ENCODE measurements around the gene EBF3. TPM values are rescaled to one million over a fixed set of nuclear protein-coding genes. Genes with fewer than 3 reads are reported as not detected.

Gene EBF3
- total RNA-seq, 5 donors from 2014 or later (not counting 1 experiment from before 2014, with no cell fraction given): not detected

- ChIA-PET CTCF (no interaction called here), POLR2A (no interaction called here)
- peaks cover 0 to 4% of the 10 kb centered on the region in 2 donors for H3K27me3 Mint-ChIP-seq
- WGBS (ENCODE audit: insufficient coverage): 76% methylated on average over 17 of the region's 17 CpGs
- H3K4me3 ChIP-seq (ENCODE audit: control insufficient read depth in 1 of 2, extremely low read depth in 1 of 2, low read length in 1 of 2): no peak overlapping the region
- peaks cover 5% of the 10 kb centered on the region for H3K36me3 Mint-ChIP-seq
- no peaks in the 10 kb centered on the region for H3K36me3 ChIP-seq (ENCODE audit: control insufficient read depth in 2 of 2, extremely low read depth in 1 of 2, insufficient read depth in 1 of 2, low read length in 1 of 2)
- H3K4me1 ChIP-seq (ENCODE audit: control insufficient read depth in 1 of 2, extremely low read depth in 1 of 2, insufficient read depth in 2 of 2, low read length in 2 of 2): no peaks in the 10 kb centered on the region
- DNase-seq: no peak
- H3K9me3 Mint-ChIP-seq: peaks cover 0 to 16% (median 12%) of the 10 kb centered on the region in 3 donors
- no peak overlapping the region for H3K4me3 Mint-ChIP-seq
- H3K27ac Mint-ChIP-seq: no peak overlapping the region
- H3K27ac ChIP-seq (ENCODE audit: low read length): no peak overlapping the region
- H3K4me1 Mint-ChIP-seq: no peaks in the 10 kb centered on the region
- peaks cover 0 to 11% of the 10 kb centered on the region in 2 experiments for H3K27me3 ChIP-seq (replicated peaks in 1 of 2; ENCODE audit: control insufficient read depth in 2 of 2, extremely low read depth in 1 of 2, insufficient read depth in 2 of 2, low read length in 1 of 2)
- no peaks in the 10 kb centered on the region for H3K9me3 ChIP-seq
- ATAC-seq (replicated peaks in 1 of 4): peak in 1 of 4 experiments; percentile 17
Measured at GRCh38 chr10:129815898-129816655, 148.0 kb downstream of the EBF3 start.

- CTCF ChIA-PET: no interaction called here
- DNase-seq: no peak
- Mint-ChIP-seq H3K27me3 (peaks cover 0 to 4% of the 10 kb centered on the region in 2 donors), H3K4me3 (no peak overlapping the region), H3K9me3 (peaks cover 0 to 16% (median 12%) of the 10 kb centered on the region in 3 donors), H3K27ac (no peak overlapping the region), H3K36me3 (peaks cover 5% of the 10 kb centered on the region), H3K4me1 (no peaks in the 10 kb centered on the region)
- WGBS (ENCODE audit: insufficient coverage): 35% methylated on average over 8 of the region's 12 CpGs
- ATAC-seq (replicated peaks in 1 of 4): no peak
- POLR2A ChIA-PET: no interaction called here
- H3K4me1 ChIP-seq (ENCODE audit: control insufficient read depth in 1 of 2, extremely low read depth in 1 of 2, insufficient read depth in 2 of 2, low read length in 2 of 2): no peaks in the 10 kb centered on the region
- H3K9me3 ChIP-seq: no peaks in the 10 kb centered on the region
- H3K36me3 ChIP-seq (ENCODE audit: control insufficient read depth in 2 of 2, extremely low read depth in 1 of 2, insufficient read depth in 1 of 2, low read length in 1 of 2): no peaks in the 10 kb centered on the region
- H3K27me3 ChIP-seq (replicated peaks in 1 of 2; ENCODE audit: control insufficient read depth in 2 of 2, extremely low read depth in 1 of 2, insufficient read depth in 2 of 2, low read length in 1 of 2): peaks cover 0 to 11% of the 10 kb centered on the region in 2 experiments
- H3K27ac ChIP-seq (ENCODE audit: low read length): no peak overlapping the region
- no peak overlapping the region for H3K4me3 ChIP-seq (ENCODE audit: control insufficient read depth in 1 of 2, extremely low read depth in 1 of 2, low read length in 1 of 2)
Measured at GRCh38 chr10:129814681-129815646, 149.1 kb downstream of the EBF3 start.

- DNase-seq (no peak), ATAC-seq (replicated peaks in 1 of 4) (no peak)
- ChIA-PET CTCF (no interaction called here), POLR2A (no interaction called here)
- Mint-ChIP-seq H3K27ac (no peak overlapping the region), H3K9me3 (peaks cover 0 to 2% (median 0%) of the 10 kb centered on the region in 3 donors), H3K4me3 (no peak overlapping the region), H3K27me3 (peaks cover 0 to 4% of the 10 kb centered on the region in 2 donors), H3K4me1 (no peaks in the 10 kb centered on the region), H3K36me3 (no peaks in the 10 kb centered on the region)
- no peak overlapping the region for H3K4me3 ChIP-seq (ENCODE audit: control insufficient read depth in 1 of 2, extremely low read depth in 1 of 2, low read length in 1 of 2)
- no peaks in the 10 kb centered on the region for H3K9me3 ChIP-seq
- H3K27me3 ChIP-seq (replicated peaks in 1 of 2; ENCODE audit: control insufficient read depth in 2 of 2, extremely low read depth in 1 of 2, insufficient read depth in 2 of 2, low read length in 1 of 2): peaks cover 0 to 11% of the 10 kb centered on the region in 2 experiments
- H3K4me1 ChIP-seq (ENCODE audit: control insufficient read depth in 1 of 2, extremely low read depth in 1 of 2, insufficient read depth in 2 of 2, low read length in 2 of 2): no peaks in the 10 kb centered on the region
- no peak overlapping the region for H3K27ac ChIP-seq (ENCODE audit: low read length)
- 100% methylated on average over 2 of the region's 7 CpGs for WGBS (ENCODE audit: insufficient coverage)
- H3K36me3 ChIP-seq (ENCODE audit: control insufficient read depth in 2 of 2, extremely low read depth in 1 of 2, insufficient read depth in 1 of 2, low read length in 1 of 2): no peaks in the 10 kb centered on the region
Measured at GRCh38 chr10:129812398-129812797, 151.7 kb downstream of the EBF3 start.

GRCh38 chr10:129811208-129811607 lies 152.9 kb downstream of the EBF3 start:
- peaks cover 4 to 10% (median 5%) of the 10 kb centered on the region in 3 donors for H3K9me3 Mint-ChIP-seq
- Histone ChIP-seq H3K4me3 (ENCODE audit: control insufficient read depth in 1 of 2, extremely low read depth in 1 of 2, low read length in 1 of 2) (no peak overlapping the region), H3K9me3 (no peaks in the 10 kb centered on the region), H3K4me1 (ENCODE audit: control insufficient read depth in 1 of 2, extremely low read depth in 1 of 2, insufficient read depth in 2 of 2, low read length in 2 of 2) (no peaks in the 10 kb centered on the region), H3K27me3 (replicated peaks in 1 of 2; ENCODE audit: control insufficient read depth in 2 of 2, extremely low read depth in 1 of 2, insufficient read depth in 2 of 2, low read length in 1 of 2) (peaks cover 0 to 11% of the 10 kb centered on the region in 2 experiments), H3K27ac (ENCODE audit: low read length) (no peak overlapping the region), H3K36me3 (ENCODE audit: control insufficient read depth in 2 of 2, extremely low read depth in 1 of 2, insufficient read depth in 1 of 2, low read length in 1 of 2) (no peaks in the 10 kb centered on the region)
- no peak overlapping the region for H3K27ac Mint-ChIP-seq
- POLR2A ChIA-PET: no interaction called here
- CTCF ChIA-PET: no interaction called here
- no peak for ATAC-seq (replicated peaks in 1 of 4)
- 74% methylated on average over 7 of the region's 9 CpGs for WGBS (ENCODE audit: insufficient coverage)
- H3K4me3 Mint-ChIP-seq: no peak overlapping the region
- H3K36me3 Mint-ChIP-seq: no peaks in the 10 kb centered on the region
- no peak for DNase-seq
- no peaks in the 10 kb centered on the region for H3K4me1 Mint-ChIP-seq
- H3K27me3 Mint-ChIP-seq: peaks cover 0 to 4% of the 10 kb centered on the region in 2 donors

- no peak for ATAC-seq (replicated peaks in 1 of 4)
- H3K9me3 ChIP-seq: no peaks in the 10 kb centered on the region
- Mint-ChIP-seq H3K27ac (no peak overlapping the region), H3K9me3 (peaks cover 5 to 15% (median 6%) of the 10 kb centered on the region in 3 donors), H3K27me3 (no peaks in the 10 kb centered on the region), H3K36me3 (no peaks in the 10 kb centered on the region), H3K4me3 (no peak overlapping the region), H3K4me1 (no peaks in the 10 kb centered on the region)
- no peaks in the 10 kb centered on the region for H3K36me3 ChIP-seq (ENCODE audit: control insufficient read depth in 2 of 2, extremely low read depth in 1 of 2, insufficient read depth in 1 of 2, low read length in 1 of 2)
- 98% methylated on average over 7 of the region's 13 CpGs for WGBS (ENCODE audit: insufficient coverage)
- H3K4me3 ChIP-seq (ENCODE audit: control insufficient read depth in 1 of 2, extremely low read depth in 1 of 2, low read length in 1 of 2): no peak overlapping the region
- DNase-seq: no peak
- no peaks in the 10 kb centered on the region for H3K4me1 ChIP-seq (ENCODE audit: control insufficient read depth in 1 of 2, extremely low read depth in 1 of 2, insufficient read depth in 2 of 2, low read length in 2 of 2)
- no peak overlapping the region for H3K27ac ChIP-seq (ENCODE audit: low read length)
- POLR2A ChIA-PET: no interaction called here
- H3K27me3 ChIP-seq (replicated peaks in 1 of 2; ENCODE audit: control insufficient read depth in 2 of 2, extremely low read depth in 1 of 2, insufficient read depth in 2 of 2, low read length in 1 of 2): peaks cover 0 to 3% of the 10 kb centered on the region in 2 experiments
- CTCF ChIA-PET: no interaction called here
Measured at GRCh38 chr10:129809841-129810240, 154.2 kb downstream of the EBF3 start.

GRCh38 chr10:129809431-129809830 lies 154.6 kb downstream of the EBF3 start:
- Mint-ChIP-seq H3K27ac (no peak overlapping the region), H3K4me3 (no peak overlapping the region), H3K4me1 (no peaks in the 10 kb centered on the region), H3K36me3 (no peaks in the 10 kb centered on the region), H3K9me3 (peaks cover 7 to 18% (median 8%) of the 10 kb centered on the region in 3 donors), H3K27me3 (no peaks in the 10 kb centered on the region)
- POLR2A ChIA-PET: no interaction called here
- no peak for DNase-seq
- H3K9me3 ChIP-seq: no peaks in the 10 kb centered on the region
- WGBS (ENCODE audit: insufficient coverage): 87% methylated on average over 7 of the region's 9 CpGs
- CTCF ChIA-PET: no interaction called here
- H3K27me3 ChIP-seq (replicated peaks in 1 of 2; ENCODE audit: control insufficient read depth in 2 of 2, extremely low read depth in 1 of 2, insufficient read depth in 2 of 2, low read length in 1 of 2): peaks cover 0 to 3% of the 10 kb centered on the region in 2 experiments
- H3K27ac ChIP-seq (ENCODE audit: low read length): no peak overlapping the region
- no peak overlapping the region for H3K4me3 ChIP-seq (ENCODE audit: control insufficient read depth in 1 of 2, extremely low read depth in 1 of 2, low read length in 1 of 2)
- no peaks in the 10 kb centered on the region for H3K36me3 ChIP-seq (ENCODE audit: control insufficient read depth in 2 of 2, extremely low read depth in 1 of 2, insufficient read depth in 1 of 2, low read length in 1 of 2)
- no peak for ATAC-seq (replicated peaks in 1 of 4)
- H3K4me1 ChIP-seq (ENCODE audit: control insufficient read depth in 1 of 2, extremely low read depth in 1 of 2, insufficient read depth in 2 of 2, low read length in 2 of 2): no peaks in the 10 kb centered on the region
